A549 (cell line): ENCODE data around the gene RADIL. TPM values are rescaled to one million over a fixed set of nuclear protein-coding genes. Genes with fewer than 3 reads are reported as not detected.

ENCODE experiments used
- ATAC-seq, 2 experiments: fragments of 200-7000 bp in 1 of 2; fragments of >200 bp in 1 of 2; cut with Nextera tagmentation in 1 of 2; cut with Tn5 transposase in 1 of 2; 3 replicates each; pipeline versions ENCODE4 v1.8.0 to v1.9.1; 2018 to 2020; ENCODE audit warnings: mild to moderate bottlenecking in 1 of 2, moderate library complexity in 1 of 2
- CTCF ChIA-PET: fragments of 300-600 bp; sonication (Branson Sonifier 250); formaldehyde crosslinking; extraction: SDS; loops from one replicate; lab custom pipeline; 2021; ENCODE audit warnings: antibody characterized with exemption, inconsistent platforms; lab: Yijun Ruan, JAX
- POLR2A ChIA-PET: fragments of 350-600 bp; formaldehyde crosslinking; extraction: SDS; loops from one replicate; lab custom pipeline; 2021; ENCODE audit warnings: antibody characterized with exemption, inconsistent platforms; lab: Yijun Ruan, JAX
- DNase-seq, 2 experiments: peaks; one replicate each; pipeline versions ENCODE4 v3.0.0 to v3.0.0-alpha.2; 2011 to 2016; ENCODE audit warnings: low read depth in 1 of 2, low spot score in 1 of 2
- FAIRE-seq: peaks from 2 replicates; lab custom pipeline; 2011; peaks lifted over from hg19 to GRCh38; lab: Jason Lieb, UNC
- H3K27ac ChIP-seq, 2 experiments: fragments of >200 bp; sonication (Bioruptor Twin); formaldehyde crosslinking; 3 replicates each; pipeline ENCODE4 v1.5.1; 2016 to 2017
- H3K4me1 ChIP-seq: fragments of >200 bp; sonication (Bioruptor Twin); formaldehyde crosslinking; 3 replicates; pipeline ENCODE4 v1.6.1; 2016
- H3K4me2 ChIP-seq: fragments of >200 bp; sonication (Bioruptor Twin); formaldehyde crosslinking; 3 replicates; pipeline ENCODE4 v1.6.1; 2016
- H3K4me3 ChIP-seq: fragments of >200 bp; sonication (Bioruptor Twin); formaldehyde crosslinking; 3 replicates; pipeline ENCODE4 v1.5.1; 2016
- H3K9me3 ChIP-seq: fragments of >200 bp; sonication (Bioruptor Twin); formaldehyde crosslinking; 3 replicates; pipeline ENCODE4 v1.6.1; 2016
- CBX2 ChIP-seq: fragments of 200-600 bp; sonication (generic); IDR thresholded peaks from 2 replicates; pipeline ENCODE4 v1.6.1; 2016; ENCODE audit warnings: low read depth, mild to moderate bottlenecking, borderline replicate concordance
- CEBPB ChIP-seq, 2 experiments: fragments of >200 bp in 1 of 2; sonication (Bioruptor Twin) in 1 of 2; formaldehyde crosslinking in 1 of 2; IDR thresholded peaks; 2 replicates each; pipeline ENCODE4 v1.6.1; 2012 to 2016
- E2F6 ChIP-seq: IDR thresholded peaks from 2 replicates; pipeline ENCODE4 v1.6.1; 2012; ENCODE audit warnings: low read depth, borderline replicate concordance
- EHF ChIP-seq: fragments of 250-450 bp; sonication (Bioruptor Pico); IDR thresholded peaks from 2 replicates; pipeline ENCODE4 v1.5.0; 2020; ENCODE audit warnings: mild to moderate bottlenecking
- EP300 ChIP-seq, 2 experiments: fragments of >200 bp; sonication (Bioruptor Twin); formaldehyde crosslinking; IDR thresholded peaks; 2 replicates in 1 of 2; 3 replicates in 1 of 2; pipeline ENCODE4 v1.6.1; 2016 to 2017
- FOSB ChIP-seq: fragments of 250-450 bp; sonication (Bioruptor Pico); IDR thresholded peaks from 2 replicates; pipeline ENCODE4 v1.5.0; 2020; ENCODE audit warnings: mild to moderate bottlenecking, moderate library complexity
- FOXS1 ChIP-seq: fragments of 250-450 bp; sonication (Bioruptor Pico); IDR thresholded peaks from 2 replicates; pipeline ENCODE4 v1.5.0; 2020; ENCODE audit warnings: mild to moderate bottlenecking, moderate library complexity
- HEYL ChIP-seq: fragments of 250-450 bp; sonication (Bioruptor Pico); IDR thresholded peaks from 2 replicates; pipeline ENCODE4 v1.8.0; 2021; ENCODE audit warnings: mild to moderate bottlenecking, moderate library complexity
- HMGXB4 ChIP-seq: fragments of 250-450 bp; sonication (Bioruptor Pico); IDR thresholded peaks from 2 replicates; pipeline ENCODE4 v1.5.0; 2021; ENCODE audit warnings: mild to moderate bottlenecking, moderate library complexity, borderline replicate concordance
- HOXB13 ChIP-seq: fragments of 250-450 bp; sonication (Bioruptor Pico); IDR thresholded peaks from 2 replicates; pipeline ENCODE4 v1.5.0; 2020; ENCODE audit warnings: low read depth, mild to moderate bottlenecking, moderate library complexity
- HOXB5 ChIP-seq: fragments of 250-450 bp; sonication (Bioruptor Pico); IDR thresholded peaks from 2 replicates; pipeline ENCODE4 v1.5.0; 2020; ENCODE audit warnings: mild to moderate bottlenecking, moderate library complexity
- JUN ChIP-seq, 2 experiments: fragments of >200 bp; sonication (Bioruptor Twin); formaldehyde crosslinking; IDR thresholded peaks; 2 replicates in 1 of 2; 3 replicates in 1 of 2; pipeline ENCODE4 v1.6.1; 2016 to 2017
- KDM1A ChIP-seq: fragments of 200-600 bp; sonication (generic); IDR thresholded peaks from 2 replicates; pipeline ENCODE4 v1.6.1; 2016; ENCODE audit warnings: low read depth, mild to moderate bottlenecking
- KDM5A ChIP-seq: fragments of 200-600 bp; sonication (generic); IDR thresholded peaks from 2 replicates; pipeline ENCODE4 v1.6.1; 2016; ENCODE audit warnings: antibody characterized with exemption, mild to moderate bottlenecking
- MAFK ChIP-seq: fragments of 450-650 bp; IDR thresholded peaks from 2 replicates; pipeline ENCODE4 v1.6.1; 2014; ENCODE audit not compliant: partially characterized antibody
- MAZ ChIP-seq: fragments of 150-350 bp; IDR thresholded peaks from 2 replicates; pipeline ENCODE4 v1.6.1; 2014; ENCODE audit warnings: antibody characterized with exemption, low read depth, low read length, borderline replicate concordance
- MYC ChIP-seq: IDR thresholded peaks from 2 replicates; pipeline ENCODE4 v1.6.1; 2012; ENCODE audit warnings: mild to moderate bottlenecking, inconsistent platforms, low read length, improper control_type of control experiment, borderline replicate concordance
- NFE2L2 ChIP-seq: fragments of 150-350 bp; conservative IDR thresholded peaks from 2 replicates; pipeline ENCODE4 v1.6.1; 2014; ENCODE audit warnings: low read length
- NPAS2 ChIP-seq: fragments of 250-450 bp; sonication (Bioruptor Pico); IDR thresholded peaks from 2 replicates; pipeline ENCODE4 v1.8.0; 2022; ENCODE audit warnings: mild to moderate bottlenecking, moderate library complexity, borderline replicate concordance
- PHF8 ChIP-seq: fragments of 200-600 bp; sonication (generic); IDR thresholded peaks from 2 replicates; pipeline ENCODE4 v1.6.1; 2016; ENCODE audit warnings: low read depth, mild to moderate bottlenecking, antibody characterized with exemption, moderate library complexity, borderline replicate concordance
- POLR2A ChIP-seq: IDR thresholded peaks from 2 replicates; pipeline ENCODE4 v1.6.1; 2012; ENCODE audit warnings: mild to moderate bottlenecking, low read length
- RAD21 ChIP-seq, 2 experiments: fragments of >200 bp in 1 of 2; sonication (Bioruptor Twin) in 1 of 2; formaldehyde crosslinking in 1 of 2; IDR thresholded peaks in 1 of 2; conservative IDR thresholded peaks in 1 of 2; 2 replicates in 1 of 2; 3 replicates in 1 of 2; pipeline ENCODE4 v1.6.1; 2012 to 2018; ENCODE audit warnings: inconsistent platforms in 1 of 2
- RFX5 ChIP-seq: fragments of 450-650 bp; IDR thresholded peaks from 2 replicates; pipeline ENCODE4 v1.7.1; 2014; ENCODE audit warnings: antibody characterized with exemption, mild to moderate bottlenecking, moderate library complexity
- SREBF2 ChIP-seq: fragments of 450-650 bp; IDR thresholded peaks from 2 replicates; pipeline ENCODE4 v1.6.1; 2014; ENCODE audit warnings: mild to moderate bottlenecking, moderate library complexity
- TFCP2L1 ChIP-seq: fragments of 250-450 bp; sonication (Bioruptor Pico); IDR thresholded peaks from 2 replicates; pipeline ENCODE4 v1.5.0; 2021; ENCODE audit warnings: mild to moderate bottlenecking
- TP53 ChIP-seq: fragments of 250-450 bp; sonication (Bioruptor Pico); IDR thresholded peaks from 2 replicates; pipeline ENCODE4 v1.5.0; 2021; ENCODE audit warnings: mild to moderate bottlenecking, moderate library complexity
- USF2 ChIP-seq: fragments of 450-650 bp; IDR thresholded peaks from 2 replicates; pipeline ENCODE4 v1.6.1; 2014; ENCODE audit warnings: antibody characterized with exemption
- ZC3H11A ChIP-seq: fragments of 450-650 bp; IDR thresholded peaks from 2 replicates; pipeline ENCODE4 v1.6.1; 2014; ENCODE audit warnings: antibody characterized with exemption, mild to moderate bottlenecking
- ZSCAN20 ChIP-seq: fragments of 250-450 bp; sonication (Bioruptor Pico); IDR thresholded peaks from 2 replicates; pipeline ENCODE4 v1.8.0; 2022; ENCODE audit warnings: mild to moderate bottlenecking, moderate library complexity
- WGBS: methylation state at CpG from one replicate; pipeline ENCODE4 v1.1.6; 2017; ENCODE audit errors: missing lambda C conversion rate; 5-methylcytosine and 5-hydroxymethylcytosine counted together
- polyA plus RNA-seq, 4 experiments: library from polyadenylated mRNA; depleted of rRNA in 3 of 4; stranded (reverse); fragments of >200 nt; fragmentation: RNase III in 1 of 4; extraction: RNeasy Plus Mini Kit Qiagen cat#74134 plus additional on column Dnase treatment in 1 of 4; gene quantifications; 2 replicates in 3 of 4; 3 replicates in 1 of 4; pipeline ENCODE4 v1.2.3, GENCODE V29; 2011 to 2017
- TF ChIP-seq, protein P1 (sequence below): IDR thresholded peaks from 2 replicates; pipeline ENCODE4 v1.6.1; 2012
- TF ChIP-seq, protein P2 (sequence below): fragments of 150-350 bp; IDR thresholded peaks from 2 replicates; pipeline ENCODE4 v1.6.1; 2014; ENCODE audit warnings: low read depth, mild to moderate bottlenecking, low read length

Gene RADIL
- polyA plus RNA-seq, 2 of the 4 experiments (the other 2 are of a cell fraction), result 1.0 to 1.1 TPM

DNA sequence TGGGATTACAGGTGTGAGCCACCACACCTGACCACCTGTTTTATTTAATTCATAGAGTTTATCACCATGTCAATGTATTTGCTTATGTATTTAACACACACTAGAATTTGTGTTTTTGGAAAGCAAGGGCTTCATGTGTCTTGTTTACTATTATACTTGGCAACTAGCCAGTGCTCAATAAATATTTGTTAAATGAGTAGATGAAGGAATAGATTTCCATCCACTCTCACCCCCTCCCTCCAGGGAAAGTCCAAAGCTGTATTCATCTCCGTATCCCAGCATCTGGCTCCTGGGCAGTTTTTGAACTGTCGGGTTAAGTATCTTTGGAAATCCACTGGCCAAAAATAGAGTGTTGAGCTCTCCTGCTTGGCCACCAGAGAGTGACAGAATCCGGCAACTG lies 4.6 kb upstream of the RADIL start:
- FAIRE-seq, result no peak
- ATAC-seq, result no peak
- H3K27ac ChIP-seq, result no peak overlapping the region
- H3K4me2 ChIP-seq, result no peak overlapping the region
- H3K4me3 ChIP-seq, result no peak overlapping the region
- ChIA-PET POLR2A (interaction anchor here (1.0 kb wide), 1 partner anchor 86 kb away, joined by 3 read pairs; no protein-coding TSS in a partner anchor), CTCF (interaction anchor here (1.1 to 1.5 kb wide), 2 partner anchors 68 to 90 kb away, joined by 3 to 5 read pairs; no protein-coding TSS in a partner anchor)
- TF ChIP-seq, protein P1, sequence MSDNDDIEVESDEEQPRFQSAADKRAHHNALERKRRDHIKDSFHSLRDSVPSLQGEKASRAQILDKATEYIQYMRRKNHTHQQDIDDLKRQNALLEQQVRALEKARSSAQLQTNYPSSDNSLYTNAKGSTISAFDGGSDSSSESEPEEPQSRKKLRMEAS, result no peak
- no peak for TF ChIP-seq FOXS1 (CRISPR knock-in tag)
- TF ChIP-seq MAZ, result no peak
- no peak for TF ChIP-seq CEBPB (IDR thresholded peaks at IDR 0.05)
- no peak for TF ChIP-seq KDM5A
- TF ChIP-seq POLR2A, result no peak
- no peak for TF ChIP-seq EHF (CRISPR knock-in tag)
- no peak for TF ChIP-seq HOXB5 (CRISPR knock-in tag)
- no peak for TF ChIP-seq TP53 (CRISPR knock-in tag)
- no peak for TF ChIP-seq FOSB (CRISPR knock-in tag)
- no peak for TF ChIP-seq ZSCAN20 (CRISPR knock-in tag)
- no peak for TF ChIP-seq MYC
- TF ChIP-seq NFE2L2, result no peak
- TF ChIP-seq MAFK, result no peak
- no peak for TF ChIP-seq PHF8
- TF ChIP-seq HOXB13 (CRISPR knock-in tag), result no peak
- TF ChIP-seq KDM1A, result no peak
- no peak for TF ChIP-seq E2F6
- TF ChIP-seq CBX2, result no peak
- peak in 1 of 2 experiments; percentile 16 for DNase-seq
- H3K4me1 ChIP-seq, result no peaks in the 10 kb centered on the region
- WGBS, result 33% methylated on average over 3 of the region's 3 CpGs
- no peaks in the 10 kb centered on the region for H3K9me3 ChIP-seq

DNA sequence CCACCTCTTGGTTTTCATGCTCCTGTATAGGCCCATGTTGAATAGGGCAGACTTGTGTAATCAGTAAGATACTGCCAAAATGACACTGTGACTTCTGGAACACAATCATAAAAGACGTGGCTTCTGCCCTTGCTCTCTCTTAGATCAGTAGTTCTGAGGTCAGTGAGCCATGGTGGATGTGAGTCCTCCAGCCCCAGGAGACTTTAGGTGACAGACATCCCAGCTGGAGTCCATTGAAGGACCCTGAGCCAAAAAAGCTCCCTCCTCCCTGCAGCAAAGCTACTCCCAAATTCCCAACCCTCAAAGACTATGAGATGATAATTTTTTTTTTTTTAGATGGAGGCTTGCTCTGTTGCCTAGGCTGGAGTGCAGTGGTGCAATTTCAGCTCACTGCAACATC lies 3.2 kb upstream of the RADIL start:
- ATAC-seq (no peak), DNase-seq (no peak), FAIRE-seq (no peak)
- ChIA-PET CTCF (interaction anchor here (0.6 to 1.6 kb wide), 3 partner anchors 10 to 232 kb away, joined by 3 to 5 read pairs (median 3); no protein-coding TSS in a partner anchor), POLR2A (no interaction called here)
- Histone ChIP-seq H3K9me3 (no peaks in the 10 kb centered on the region), H3K4me2 (no peak overlapping the region), H3K4me1 (0 out of 3 replicates have a peak, but pooled peaks cover 4% of the 10 kb centered on the region), H3K27ac (no peak overlapping the region), H3K4me3 (no peak overlapping the region)
- 0% methylated on average over 1 of the region's 1 CpG for WGBS
- TF ChIP-seq JUN (IDR thresholded peaks at IDR 0.05) (no peak), TFCP2L1 (CRISPR knock-in tag) (no peak), NPAS2 (CRISPR knock-in tag) (no peak), PHF8 (no peak), POLR2A (no peak), RFX5 (no peak), ZC3H11A (no peak), USF2 (no peak), MAZ (no peak), EP300 (IDR thresholded peaks at IDR 0.05) (no peak), HMGXB4 (CRISPR knock-in tag) (no peak), RAD21 (conservative IDR thresholded peaks at IDR 0.05 in 1 of 2, IDR thresholded peaks at IDR 0.05 in 1 of 2) (no peak), HEYL (no peak), SREBF2 (no peak)
- TF ChIP-seq, protein P2, sequence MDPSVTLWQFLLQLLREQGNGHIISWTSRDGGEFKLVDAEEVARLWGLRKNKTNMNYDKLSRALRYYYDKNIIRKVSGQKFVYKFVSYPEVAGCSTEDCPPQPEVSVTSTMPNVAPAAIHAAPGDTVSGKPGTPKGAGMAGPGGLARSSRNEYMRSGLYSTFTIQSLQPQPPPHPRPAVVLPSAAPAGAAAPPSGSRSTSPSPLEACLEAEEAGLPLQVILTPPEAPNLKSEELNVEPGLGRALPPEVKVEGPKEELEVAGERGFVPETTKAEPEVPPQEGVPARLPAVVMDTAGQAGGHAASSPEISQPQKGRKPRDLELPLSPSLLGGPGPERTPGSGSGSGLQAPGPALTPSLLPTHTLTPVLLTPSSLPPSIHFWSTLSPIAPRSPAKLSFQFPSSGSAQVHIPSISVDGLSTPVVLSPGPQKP, result no peak
